ENCODE results near the gene COQ4. TPM values are rescaled to one million over a fixed set of nuclear protein-coding genes. Genes with fewer than 3 reads are reported as not detected.

Gene COQ4
- total and polyA plus RNA-seq, 7 donors: 20.0 to 60.9 (median 26.8) TPM

GRCh38 chr9:128361986-128362646, 39.5 kb downstream of the COQ4 start:
- 4 to 8% (median 6%) methylated on average over 20 of the region's 20 CpGs for WGBS, 3 donors
- peak overlapping the region; percentile 24 for H3K27ac ChIP-seq
- DNase-seq (peak; percentile 79 to 90), ATAC-seq (peak; percentile 92 to 96 (median 94))
- no peaks in the 10 kb centered on the region for H3K9me3 ChIP-seq
- peak; percentile 87 for TF ChIP-seq CTCF (IDR thresholded peaks at IDR 0.05)
- intact Hi-C loops (cut with DNase I): loop anchor here (1.0 to 5.0 kb wide), 2 partner anchors 50 kb away; no protein-coding TSS in a partner anchor
- H3K4me1 ChIP-seq: peaks cover 22% of the 10 kb centered on the region
- peaks cover 0 to 8% (median 3%) of the 10 kb centered on the region in 3 donors for H3K27me3 ChIP-seq (ENCODE audit: insufficient read depth in 3 of 3, low read length in 2 of 3)
- H3K36me3 ChIP-seq (ENCODE audit: insufficient read depth in 1 of 2, low read depth in 1 of 2): peaks cover 0 to 28% of the 10 kb centered on the region in 2 donors
- peak overlapping the region; percentile 62 for H3K4me3 ChIP-seq

GRCh38 chr9:128362774-128363173, 40.1 kb downstream of the COQ4 start:
- ATAC-seq (no peak), DNase-seq (no peak)
- no peak overlapping the region for H3K4me3 ChIP-seq
- H3K4me1 ChIP-seq: peaks cover 22% of the 10 kb centered on the region
- H3K9me3 ChIP-seq: no peaks in the 10 kb centered on the region
- peaks cover 0 to 8% (median 3%) of the 10 kb centered on the region in 3 donors for H3K27me3 ChIP-seq (ENCODE audit: insufficient read depth in 3 of 3, low read length in 2 of 3)
- intact Hi-C loops (cut with DNase I): loop anchor here (1.0 to 5.0 kb wide), 2 partner anchors 50 kb away; no protein-coding TSS in a partner anchor
- WGBS, 3 donors: 48 to 58% (median 58%) methylated on average over 3 of the region's 3 CpGs
- TF ChIP-seq CTCF (IDR thresholded peaks at IDR 0.05): no peak
- H3K27ac ChIP-seq: peak overlapping the region; percentile 24
- H3K36me3 ChIP-seq (ENCODE audit: insufficient read depth in 1 of 2, low read depth in 1 of 2): peaks cover 0 to 22% of the 10 kb centered on the region in 2 donors

- no peak for TF ChIP-seq CTCF (IDR thresholded peaks at IDR 0.05)
- peaks cover 30% of the 10 kb centered on the region for H3K4me1 ChIP-seq
These were observed 42.9 kb downstream of the COQ4 start for GRCh38 chr9:128365525-128365924.

GRCh38 chr9:128369024-128369706, 46.5 kb downstream of the COQ4 start:
- H3K27me3 ChIP-seq (ENCODE audit: insufficient read depth in 3 of 3, low read length in 2 of 3): peaks cover 0 to 8% (median 3%) of the 10 kb centered on the region in 3 donors
- 89 to 90% (median 89%) methylated on average over 9 of the region's 9 CpGs for WGBS, 3 donors
- no peak overlapping the region for H3K27ac ChIP-seq
- H3K36me3 ChIP-seq (ENCODE audit: insufficient read depth in 1 of 2, low read depth in 1 of 2): peaks cover 0 to 16% of the 10 kb centered on the region in 2 donors
- H3K9me3 ChIP-seq: no peaks in the 10 kb centered on the region
- no peak overlapping the region for H3K4me3 ChIP-seq
- intact Hi-C loops (cut with DNase I): no loop called here
- peaks cover 23% of the 10 kb centered on the region for H3K4me1 ChIP-seq
- TF ChIP-seq CTCF (IDR thresholded peaks at IDR 0.05): no peak
- DNase-seq (no peak), ATAC-seq (no peak)

More at GRCh38 chr9:128365525-128365924, 42.9 kb downstream of the COQ4 start:
- H3K27ac ChIP-seq: no peak overlapping the region
- H3K27me3 ChIP-seq (ENCODE audit: insufficient read depth in 3 of 3, low read length in 2 of 3): peaks cover 0 to 8% (median 3%) of the 10 kb centered on the region in 3 donors
- H3K36me3 ChIP-seq (ENCODE audit: insufficient read depth in 1 of 2, low read depth in 1 of 2): no peaks in the 10 kb centered on the region
- no peak for DNase-seq
- no peaks in the 10 kb centered on the region for H3K9me3 ChIP-seq
- peak overlapping the region; percentile 50 for H3K4me3 ChIP-seq
- intact Hi-C loops (cut with DNase I): no loop called here
- WGBS, 3 donors: 81 to 82% (median 82%) methylated on average over 4 of the region's 4 CpGs
- no peak for ATAC-seq

Measured in psoas muscle (tissue), 8 donors.